Neuronal stem cell (in vitro differentiated cells): Measurements from ENCODE around the gene AOAH.
"Not testable (repeated sequence)": the region's sequence is repeated elsewhere in the genome, so short reads cannot be mapped to it uniquely, and the experiment has no call there.

ENCODE experiments used
- DNase-seq: peaks from one replicate; pipeline ENCODE4 v3.0.0-alpha.2; 2013; ENCODE audit warnings: low spot score
- H2AFZ ChIP-seq: one replicate; pipeline ENCODE4 v1.6.1; 2013; ENCODE audit warnings: mild to moderate bottlenecking, low read length, inconsistent platforms
- H2AK5ac ChIP-seq: 2 replicates; pipeline ENCODE4 v1.6.1; 2013; ENCODE audit warnings: low read depth, mild to moderate bottlenecking, inconsistent platforms, low read length, moderate library complexity, mixed read lengths
- H2BK120ac ChIP-seq: 2 replicates; pipeline ENCODE4 v1.6.1; 2013; ENCODE audit warnings: low read depth, mild to moderate bottlenecking, inconsistent platforms, low read length, moderate library complexity, mixed read lengths
- H2BK12ac ChIP-seq: one replicate; pipeline ENCODE4 v1.6.1; 2013; ENCODE audit warnings: low read length, inconsistent platforms
- H2BK15ac ChIP-seq: 2 replicates; pipeline ENCODE4 v1.6.1; 2013; ENCODE audit warnings: mild to moderate bottlenecking, low read length, inconsistent platforms, mixed read lengths
- H2BK5ac ChIP-seq: one replicate; pipeline ENCODE4 v1.6.1; 2013; ENCODE audit warnings: inconsistent platforms, mild to moderate bottlenecking, low read length, moderate library complexity
- H3K14ac ChIP-seq: one replicate; pipeline ENCODE4 v1.6.1; 2013; ENCODE audit warnings: low read length, inconsistent platforms
- H3K18ac ChIP-seq: 2 replicates; pipeline ENCODE4 v1.6.1; 2013; ENCODE audit warnings: low read length, inconsistent platforms
- H3K23ac ChIP-seq: 2 replicates; pipeline ENCODE4 v1.6.1; 2013; ENCODE audit warnings: low read depth, mild to moderate bottlenecking, mixed read lengths, low read length, inconsistent platforms; ENCODE audit not compliant: poor library complexity
- H3K27ac ChIP-seq: replicated peaks from 3 replicates; pipeline ENCODE4 v1.5.1; 2013; ENCODE audit warnings: low read length, inconsistent platforms
- H3K27me3 ChIP-seq, 3 experiments: 2 replicates each; pipeline ENCODE4 v1.6.1; 2013; ENCODE audit warnings: low read length in 3 of 3, mild to moderate bottlenecking in 2 of 3, inconsistent platforms in 1 of 3, low read depth in 1 of 3, mixed read lengths in 1 of 3, moderate library complexity in 1 of 3; ENCODE audit not compliant: control insufficient read depth in 3 of 3, insufficient read depth in 3 of 3
- H3K36me3 ChIP-seq, 2 donors: replicated peaks in 1 of 2; 2 replicates each; pipeline ENCODE4 v1.6.1; 2013; ENCODE audit warnings: low read length in 2 of 2; ENCODE audit not compliant: control insufficient read depth in 2 of 2, insufficient read depth in 2 of 2
- H3K4ac ChIP-seq: 2 replicates; pipeline ENCODE4 v1.6.1; 2013; ENCODE audit warnings: inconsistent platforms, mild to moderate bottlenecking, low read length, moderate library complexity
- H3K4me1 ChIP-seq, 2 donors: 1 replicate in 1 of 2; 2 replicates in 1 of 2; pipeline ENCODE4 v1.6.1; 2013; ENCODE audit warnings: low read length in 2 of 2, low read depth in 1 of 2; ENCODE audit not compliant: control insufficient read depth in 2 of 2, insufficient read depth in 1 of 2
- H3K4me2 ChIP-seq: one replicate; pipeline ENCODE4 v1.6.1; 2013; ENCODE audit warnings: mild to moderate bottlenecking, low read length, inconsistent platforms; ENCODE audit not compliant: insufficient read depth, poor library complexity, severe bottlenecking
- H3K4me3 ChIP-seq, 2 donors: 2 replicates each; pipeline ENCODE4 v1.5.1; 2013; ENCODE audit warnings: low read length in 2 of 2, mild to moderate bottlenecking in 2 of 2, inconsistent platforms in 1 of 2, moderate library complexity in 1 of 2
- H3K79me1 ChIP-seq: one replicate; pipeline ENCODE4 v1.6.1; 2013; ENCODE audit warnings: low read depth, mild to moderate bottlenecking, inconsistent platforms, low read length, moderate library complexity
- H3K9ac ChIP-seq: one replicate; pipeline ENCODE4 v1.6.1; 2013; ENCODE audit warnings: mild to moderate bottlenecking, low read depth, low read length, inconsistent platforms; ENCODE audit not compliant: poor library complexity
- H3K9me3 ChIP-seq, 2 donors: replicated peaks in 1 of 2; 2 replicates each; pipeline versions ENCODE3 to v1.6.1; 2013; ENCODE audit warnings: low read length in 2 of 2, mild to moderate bottlenecking in 2 of 2, inconsistent platforms in 1 of 2, low read depth in 1 of 2, mixed read lengths in 1 of 2, moderate library complexity in 1 of 2; ENCODE audit not compliant: control insufficient read depth in 2 of 2, insufficient read depth in 1 of 2
- H4K8ac ChIP-seq: one replicate; pipeline ENCODE4 v1.6.1; 2013; ENCODE audit warnings: low read depth, mild to moderate bottlenecking, inconsistent platforms, low read length, moderate library complexity
- H4K91ac ChIP-seq: one replicate; pipeline ENCODE4 v1.6.1; 2013; ENCODE audit warnings: low read length, low read depth, mild to moderate bottlenecking, inconsistent platforms; ENCODE audit not compliant: poor library complexity
- WGBS, 2 donors: extraction: QIAGEN DNeasy Blood & Tissue Kit; methylation state at CpG; one replicate each; pipeline ENCODE4 v1.1.7; 2013; ENCODE audit warnings: missing lambda C conversion rate in 2 of 2, mixed read lengths in 1 of 2; ENCODE audit not compliant: insufficient read length in 2 of 2, insufficient replicate concordance in 1 of 2; ENCODE audit errors: extremely low coverage in 2 of 2; 5-methylcytosine and 5-hydroxymethylcytosine counted together

Gene AOAH

DNA sequence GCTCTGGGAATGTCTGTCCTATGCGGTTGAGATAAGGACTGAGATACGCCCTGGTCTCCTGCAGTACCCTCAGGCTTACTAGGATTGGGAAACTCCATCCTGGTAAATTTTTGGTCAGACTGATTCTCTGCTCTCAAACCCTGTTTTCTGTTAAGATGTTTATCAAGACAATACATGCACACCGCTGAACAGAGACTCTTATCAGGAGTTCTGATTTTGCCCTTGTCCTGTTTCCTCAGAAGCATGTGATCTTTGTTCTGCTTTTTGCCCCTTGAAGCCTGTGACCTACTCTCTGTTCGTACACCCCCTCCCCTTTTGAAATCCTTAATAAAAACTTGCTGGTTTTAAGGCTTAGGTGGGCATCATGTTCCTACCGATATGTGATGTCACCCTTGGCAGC, 258.3 kb downstream of the AOAH start:
- H2BK5ac ChIP-seq, H4K8ac ChIP-seq, H3K9me3 ChIP-seq, DNase-seq, H3K27me3 ChIP-seq, H3K36me3 ChIP-seq, H2AK5ac ChIP-seq, H3K23ac ChIP-seq, H2BK15ac ChIP-seq, H3K9ac ChIP-seq, H2BK120ac ChIP-seq, H3K4me3 ChIP-seq, H3K14ac ChIP-seq, H3K4me2 ChIP-seq, H4K91ac ChIP-seq, H3K18ac ChIP-seq, H2AFZ ChIP-seq, H3K27ac ChIP-seq, H3K4me1 ChIP-seq, H3K4ac ChIP-seq, H2BK12ac ChIP-seq, H3K79me1 ChIP-seq: not testable (repeated sequence)
- no CpG with 5 or more reads among the region's 5 CpGs for WGBS, 2 donors

DNA sequence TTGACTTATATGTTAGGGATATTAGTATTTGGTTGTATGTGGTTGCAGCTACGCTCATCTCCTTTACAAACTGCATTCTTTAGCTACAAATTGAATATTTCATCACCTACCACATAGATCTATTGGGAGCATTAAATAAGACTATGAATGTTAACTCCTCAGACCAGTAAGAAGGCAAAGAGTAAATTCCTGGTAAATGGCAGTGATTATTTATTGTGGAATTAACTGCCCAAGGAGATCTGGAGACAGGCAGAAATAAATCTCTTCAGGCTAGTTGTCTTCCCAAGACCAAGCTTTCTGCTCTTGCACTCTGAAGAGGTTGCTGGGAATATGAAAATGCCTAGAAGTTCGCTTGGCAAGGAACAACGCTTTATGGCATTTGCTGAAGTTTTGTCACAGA, 260.0 kb downstream of the AOAH start:
- no peak overlapping the region for H4K8ac ChIP-seq
- no peak overlapping the region for H3K9ac ChIP-seq
- H2BK120ac ChIP-seq = no peak overlapping the region
- DNase-seq = no peak
- H2AFZ ChIP-seq = no peak overlapping the region
- H3K23ac ChIP-seq = no peak overlapping the region
- no peak overlapping the region for H2BK5ac ChIP-seq
- H3K9me3 ChIP-seq = no peaks in the 10 kb centered on the region
- no peak overlapping the region for H3K18ac ChIP-seq
- no peak overlapping the region for H2BK15ac ChIP-seq
- H3K36me3 ChIP-seq = no peaks in the 10 kb centered on the region
- H2BK12ac ChIP-seq = no peak overlapping the region
- no peaks in the 10 kb centered on the region for H3K27me3 ChIP-seq
- no peak overlapping the region for H4K91ac ChIP-seq
- no peak overlapping the region for H2AK5ac ChIP-seq
- H3K4ac ChIP-seq = no peak overlapping the region
- no peaks in the 10 kb centered on the region for H3K79me1 ChIP-seq
- no peak overlapping the region for H3K27ac ChIP-seq
- H3K14ac ChIP-seq = no peak overlapping the region
- peaks cover 0 to 3% of the 10 kb centered on the region in 2 donors for H3K4me1 ChIP-seq
- WGBS, 2 donors = no CpG with 5 or more reads among the region's 3 CpGs
- H3K4me2 ChIP-seq = no peak overlapping the region
- no peak overlapping the region for H3K4me3 ChIP-seq
